Parathyroid adenoma (tissue), 2 donors: Measurements from ENCODE around the gene SS18L1.

Source experiments
- H2AFZ ChIP-seq: fragments of 300-600 bp; sonication (generic); one replicate; pipeline ENCODE4 v1.7.0; 2017; ENCODE audit warnings: antibody characterized with exemption, mild to moderate bottlenecking
- H3K27ac ChIP-seq: fragments of 300-600 bp; sonication (generic); one replicate; pipeline ENCODE4 v1.7.0; 2017
- H3K27me3 ChIP-seq: fragments of 300-600 bp; sonication (generic); one replicate; pipeline ENCODE4 v1.7.0; 2017; ENCODE audit warnings: low read length; ENCODE audit not compliant: control insufficient read depth, insufficient read depth
- H3K36me3 ChIP-seq: fragments of 300-600 bp; sonication (generic); one replicate; pipeline ENCODE4 v1.7.0; 2017; ENCODE audit warnings: low read length; ENCODE audit not compliant: control insufficient read depth, insufficient read depth
- H3K4me1 ChIP-seq: fragments of 300-600 bp; sonication (generic); one replicate; pipeline ENCODE4 v1.7.0; 2017; ENCODE audit warnings: control low read depth
- H3K4me2 ChIP-seq: fragments of 300-600 bp; sonication (generic); one replicate; pipeline ENCODE4 v1.7.0; 2017; ENCODE audit warnings: low read length
- H3K4me3 ChIP-seq: fragments of 300-600 bp; sonication (generic); one replicate; pipeline ENCODE4 v1.7.0; 2017; ENCODE audit warnings: low read depth, low read length
- H3K79me2 ChIP-seq: fragments of 300-600 bp; sonication (generic); one replicate; pipeline ENCODE4 v1.7.0; 2017; ENCODE audit warnings: control low read depth
- H3K9ac ChIP-seq: fragments of 300-600 bp; sonication (generic); one replicate; pipeline ENCODE4 v1.7.0; 2017; ENCODE audit warnings: mild to moderate bottlenecking
- H3K9me3 ChIP-seq: fragments of 300-600 bp; sonication (generic); one replicate; pipeline ENCODE4 v1.7.0; 2017; ENCODE audit warnings: low read length; ENCODE audit not compliant: control insufficient read depth
- TF ChIP-seq, protein P1 (sequence below): fragments of 300-600 bp; sonication (generic); IDR thresholded peaks from one replicate; pipeline ENCODE4 v1.7.0; 2017; ENCODE audit warnings: antibody characterized with exemption, mild to moderate bottlenecking
- donor health status: primary hyperparathyroidism.

The SS18L1 gene

DNA sequence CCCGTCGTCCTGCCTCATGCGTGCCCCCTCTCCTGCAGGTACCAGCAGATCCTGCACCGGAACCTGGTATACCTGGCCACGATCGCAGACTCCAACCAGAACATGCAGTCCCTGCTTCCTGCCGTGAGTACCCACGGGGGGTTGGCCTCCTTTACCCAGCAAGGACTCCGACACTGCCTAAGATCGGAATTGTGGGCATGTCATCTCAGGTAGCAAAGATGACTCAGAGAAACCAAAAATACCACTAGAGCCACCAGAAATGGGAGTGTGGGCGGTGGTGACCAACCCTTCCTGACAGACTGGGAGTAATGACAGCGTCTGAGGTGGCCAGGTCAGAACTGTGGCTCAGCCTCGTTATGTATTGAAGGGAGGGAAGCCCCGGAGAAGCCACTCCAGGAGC is 16.3 kb downstream of the SS18L1 start:
- H3K27me3 ChIP-seq: no peaks in the 10 kb centered on the region
- H3K9ac ChIP-seq: no peak overlapping the region
- TF ChIP-seq, protein P1, sequence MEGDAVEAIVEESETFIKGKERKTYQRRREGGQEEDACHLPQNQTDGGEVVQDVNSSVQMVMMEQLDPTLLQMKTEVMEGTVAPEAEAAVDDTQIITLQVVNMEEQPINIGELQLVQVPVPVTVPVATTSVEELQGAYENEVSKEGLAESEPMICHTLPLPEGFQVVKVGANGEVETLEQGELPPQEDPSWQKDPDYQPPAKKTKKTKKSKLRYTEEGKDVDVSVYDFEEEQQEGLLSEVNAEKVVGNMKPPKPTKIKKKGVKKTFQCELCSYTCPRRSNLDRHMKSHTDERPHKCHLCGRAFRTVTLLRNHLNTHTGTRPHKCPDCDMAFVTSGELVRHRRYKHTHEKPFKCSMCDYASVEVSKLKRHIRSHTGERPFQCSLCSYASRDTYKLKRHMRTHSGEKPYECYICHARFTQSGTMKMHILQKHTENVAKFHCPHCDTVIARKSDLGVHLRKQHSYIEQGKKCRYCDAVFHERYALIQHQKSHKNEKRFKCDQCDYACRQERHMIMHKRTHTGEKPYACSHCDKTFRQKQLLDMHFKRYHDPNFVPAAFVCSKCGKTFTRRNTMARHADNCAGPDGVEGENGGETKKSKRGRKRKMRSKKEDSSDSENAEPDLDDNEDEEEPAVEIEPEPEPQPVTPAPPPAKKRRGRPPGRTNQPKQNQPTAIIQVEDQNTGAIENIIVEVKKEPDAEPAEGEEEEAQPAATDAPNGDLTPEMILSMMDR: no peak
- no peak overlapping the region for H3K4me2 ChIP-seq
- peaks cover 3% of the 10 kb centered on the region for H3K4me1 ChIP-seq
- no peak overlapping the region for H3K27ac ChIP-seq
- no peak overlapping the region for H2AFZ ChIP-seq
- peaks cover 27% of the 10 kb centered on the region for H3K79me2 ChIP-seq
- no peaks in the 10 kb centered on the region for H3K9me3 ChIP-seq
- no peak overlapping the region for H3K4me3 ChIP-seq
- H3K36me3 ChIP-seq: no peaks in the 10 kb centered on the region

DNA sequence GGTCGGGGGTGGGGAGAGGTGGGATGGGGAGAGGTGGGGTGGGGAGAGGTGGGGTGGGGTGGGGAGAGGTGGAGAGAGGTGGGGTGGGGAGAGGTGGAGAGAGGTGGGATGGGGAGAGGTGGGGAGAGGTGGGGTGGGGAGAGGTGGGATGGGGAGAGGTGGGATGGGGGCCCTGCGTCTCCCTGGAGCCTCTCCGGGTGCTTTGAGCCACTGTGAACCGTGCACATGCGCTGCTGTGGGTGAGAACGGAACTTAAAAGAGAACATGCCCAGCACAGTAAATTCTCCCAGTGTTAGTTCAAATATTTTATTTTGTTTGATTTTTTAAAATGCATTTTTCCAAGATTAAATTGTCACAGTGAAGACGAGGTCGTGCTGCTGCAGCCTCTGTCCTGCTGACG is 16.7 kb downstream of the SS18L1 start:
- H3K4me2 ChIP-seq: no peak overlapping the region
- no peak overlapping the region for H3K27ac ChIP-seq
- H3K27me3 ChIP-seq: no peaks in the 10 kb centered on the region
- H3K4me1 ChIP-seq: peaks cover 3% of the 10 kb centered on the region
- H2AFZ ChIP-seq: no peak overlapping the region
- no peak overlapping the region for H3K9ac ChIP-seq
- TF ChIP-seq, protein P1: no peak
- no peaks in the 10 kb centered on the region for H3K9me3 ChIP-seq
- H3K79me2 ChIP-seq: peaks cover 27% of the 10 kb centered on the region
- H3K4me3 ChIP-seq: no peak overlapping the region
- H3K36me3 ChIP-seq: no peaks in the 10 kb centered on the region

DNA sequence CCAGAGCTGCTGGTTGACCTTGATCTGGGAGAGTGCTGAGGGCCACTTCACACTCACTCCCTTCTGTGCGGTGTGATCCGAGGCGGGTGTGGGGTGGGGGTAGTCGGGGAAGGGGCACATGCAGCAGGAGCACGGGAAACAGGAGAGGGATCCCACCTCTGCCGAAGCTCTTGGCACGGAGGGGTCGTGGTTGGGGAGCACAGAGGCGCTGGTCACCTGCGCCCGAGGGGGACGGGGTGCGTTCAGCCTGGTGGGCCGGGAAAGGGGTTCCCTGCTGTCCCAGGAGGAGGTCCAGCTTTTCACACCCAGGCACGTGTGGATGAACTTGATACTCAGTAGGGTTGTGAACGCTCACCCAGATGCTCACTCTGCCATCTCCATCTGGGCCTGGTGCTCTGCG is 17.3 kb downstream of the SS18L1 start:
- H3K9ac ChIP-seq: no peak overlapping the region
- H3K27me3 ChIP-seq: no peaks in the 10 kb centered on the region
- TF ChIP-seq, protein P1: no peak
- H3K4me2 ChIP-seq: no peak overlapping the region
- no peak overlapping the region for H3K4me3 ChIP-seq
- no peaks in the 10 kb centered on the region for H3K36me3 ChIP-seq
- H3K9me3 ChIP-seq: no peaks in the 10 kb centered on the region
- H2AFZ ChIP-seq: no peak overlapping the region
- peaks cover 27% of the 10 kb centered on the region for H3K79me2 ChIP-seq
- no peak overlapping the region for H3K27ac ChIP-seq
- H3K4me1 ChIP-seq: peaks cover 3% of the 10 kb centered on the region

DNA sequence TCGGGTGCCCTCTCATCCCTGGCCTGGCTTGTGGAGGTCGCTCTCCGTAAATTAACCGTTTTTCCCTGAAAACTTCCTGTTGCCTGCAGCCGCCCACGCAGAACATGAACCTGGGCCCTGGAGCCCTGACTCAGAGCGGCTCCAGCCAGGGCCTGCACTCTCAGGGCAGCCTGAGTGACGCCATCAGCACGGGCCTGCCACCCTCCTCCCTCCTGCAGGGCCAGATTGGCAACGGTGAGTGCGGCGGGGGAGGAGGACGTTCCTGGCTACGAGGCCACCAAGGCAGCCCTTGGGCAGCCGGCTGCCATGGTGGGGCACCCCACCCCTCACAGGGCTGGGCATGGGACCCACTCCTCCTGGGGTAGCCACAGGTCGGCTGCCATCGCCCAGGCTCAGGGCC is 17.8 kb downstream of the SS18L1 start:
- Histone ChIP-seq H3K27ac (no peak overlapping the region), H3K27me3 (no peaks in the 10 kb centered on the region), H3K79me2 (peaks cover 26% of the 10 kb centered on the region), H3K36me3 (no peaks in the 10 kb centered on the region), H3K9me3 (no peaks in the 10 kb centered on the region), H3K4me1 (peaks cover 3% of the 10 kb centered on the region), H3K4me3 (no peak overlapping the region), H2AFZ (no peak overlapping the region), H3K9ac (no peak overlapping the region), H3K4me2 (no peak overlapping the region)
- TF ChIP-seq, protein P1: no peak

DNA sequence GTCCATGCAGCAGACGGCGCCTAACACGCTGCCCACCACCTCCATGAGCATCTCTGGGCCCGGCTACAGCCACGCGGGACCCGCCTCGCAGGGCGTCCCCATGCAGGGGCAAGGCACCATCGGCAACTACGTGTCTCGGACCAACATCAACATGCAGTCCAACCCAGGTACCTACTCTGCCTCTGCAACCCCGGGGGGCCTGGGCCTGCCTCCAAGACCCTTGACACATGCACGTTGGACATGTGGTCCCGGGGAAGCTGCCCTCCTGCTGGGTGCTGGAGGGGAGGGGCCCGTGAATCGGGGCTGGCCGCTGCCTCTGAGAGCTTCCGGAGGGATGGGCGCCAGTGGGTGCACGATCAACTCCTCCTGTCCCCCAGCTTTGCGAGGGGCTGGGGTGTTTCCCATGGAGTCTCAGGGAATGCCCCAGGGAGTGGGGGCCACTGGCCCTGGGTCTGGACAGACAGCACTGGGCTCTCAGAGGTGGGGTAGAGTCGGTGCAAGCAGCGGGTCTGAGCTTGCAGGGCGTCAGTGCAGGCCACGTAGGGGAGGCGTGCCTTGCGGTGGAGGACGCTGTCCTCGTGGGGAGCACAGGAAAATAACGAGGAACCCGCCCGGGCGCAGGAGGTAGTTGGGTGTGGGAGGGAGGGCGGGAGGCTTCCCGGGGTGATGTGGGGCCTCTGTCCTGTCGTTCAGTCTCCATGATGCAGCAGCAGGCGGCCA is 19.4 kb downstream of the SS18L1 start:
- no peaks in the 10 kb centered on the region for H3K36me3 ChIP-seq
- no peak overlapping the region for H3K4me2 ChIP-seq
- H3K27me3 ChIP-seq: no peaks in the 10 kb centered on the region
- no peak overlapping the region for H3K4me3 ChIP-seq
- H3K9ac ChIP-seq: no peak overlapping the region
- no peaks in the 10 kb centered on the region for H3K4me1 ChIP-seq
- H2AFZ ChIP-seq: no peak overlapping the region
- peaks cover 10% of the 10 kb centered on the region for H3K79me2 ChIP-seq
- H3K27ac ChIP-seq: no peak overlapping the region
- H3K9me3 ChIP-seq: no peaks in the 10 kb centered on the region
- TF ChIP-seq, protein P1: no peak
